IPS-20b (cell line): ENCODE measurements around the gene RIGI.

Experiments
- H3K27ac ChIP-seq: one replicate; pipeline ENCODE4 v1.5.1; 2013; ENCODE audit warnings: low read length
- H3K27me3 ChIP-seq: 2 replicates; pipeline ENCODE4 v1.6.1; 2013; ENCODE audit warnings: mild to moderate bottlenecking, low read length, inconsistent platforms; ENCODE audit not compliant: insufficient read depth
- H3K36me3 ChIP-seq: 2 replicates; pipeline ENCODE4 v1.6.1; 2013; ENCODE audit warnings: low read depth, mild to moderate bottlenecking, inconsistent platforms, low read length, moderate library complexity; ENCODE audit not compliant: insufficient read depth
- H3K4me1 ChIP-seq: 2 replicates; pipeline ENCODE4 v1.6.1; 2013; ENCODE audit warnings: mild to moderate bottlenecking, control low read depth, inconsistent platforms, low read length, moderate library complexity; ENCODE audit not compliant: insufficient read depth
- H3K4me3 ChIP-seq: 2 replicates; pipeline ENCODE4 v1.5.1; 2013; ENCODE audit warnings: mild to moderate bottlenecking, low read length, inconsistent platforms
- H3K9ac ChIP-seq: 2 replicates; pipeline ENCODE4 v1.6.1; 2013; ENCODE audit warnings: low read depth, mild to moderate bottlenecking, inconsistent platforms, low read length, moderate library complexity
- H3K9me3 ChIP-seq: 2 replicates; pipeline ENCODE4 v1.6.1; 2013; ENCODE audit warnings: mild to moderate bottlenecking, low read depth, low read length, inconsistent platforms; ENCODE audit not compliant: insufficient read depth

Gene RIGI

DNA sequence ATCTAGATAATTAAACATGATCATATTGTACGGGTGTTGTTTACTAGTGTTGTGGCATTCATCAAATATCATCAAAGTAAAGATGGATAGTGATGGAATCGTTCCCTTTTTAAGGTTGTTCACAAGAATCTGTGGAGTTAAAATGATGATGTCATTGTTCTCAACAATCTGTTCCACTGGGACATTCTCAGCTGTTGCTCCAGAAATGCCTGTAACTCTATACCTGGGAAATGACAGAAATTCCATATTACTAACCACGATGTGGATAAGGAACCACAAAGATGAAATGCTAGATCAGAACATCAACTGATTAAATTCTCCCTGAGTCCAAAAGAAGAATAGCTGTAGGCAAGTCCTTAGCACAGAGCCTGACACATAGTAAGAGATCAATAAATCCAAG, 38.0 kb downstream of the RIGI start:
- Histone ChIP-seq H3K9me3 (no peaks in the 10 kb centered on the region), H3K36me3 (peaks cover 40% of the 10 kb centered on the region)

DNA sequence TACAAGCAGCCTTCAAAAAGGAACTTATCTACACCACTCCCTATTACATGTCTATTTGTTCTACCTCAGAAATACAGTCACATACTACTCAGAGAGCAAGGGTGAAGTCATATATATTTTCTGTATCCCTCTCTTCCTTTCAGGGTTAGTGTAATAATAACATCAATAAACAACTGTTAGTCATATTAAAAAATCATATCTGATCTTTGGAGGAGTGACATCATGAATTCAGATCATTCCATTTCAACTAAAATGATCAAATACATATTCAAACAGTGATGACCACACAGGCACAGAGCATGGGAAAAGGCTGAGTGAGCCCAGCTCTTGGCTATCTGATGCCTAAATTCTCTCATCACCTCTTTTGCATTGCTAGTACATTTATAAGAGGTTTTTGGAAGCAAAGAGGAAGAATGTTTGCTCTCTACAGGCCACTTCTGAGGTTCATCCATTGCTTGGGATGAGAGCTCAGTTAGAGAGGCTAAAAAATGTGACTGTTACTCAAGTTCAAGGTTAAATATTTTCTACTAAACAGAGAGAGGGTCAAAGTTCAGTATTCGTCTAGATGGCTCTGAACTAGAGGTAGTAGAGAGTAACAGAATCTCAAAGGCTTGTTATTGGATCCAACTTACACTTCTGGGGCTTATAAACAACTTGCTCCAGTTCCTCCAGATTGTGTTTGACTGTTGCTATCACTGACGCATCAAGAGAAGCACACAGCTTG, 39.0 kb downstream of the RIGI start:
- Histone ChIP-seq H3K36me3 (peaks cover 44% of the 10 kb centered on the region), H3K27ac (no peak overlapping the region)

More for the DNA sequence above, 38.0 kb downstream of the RIGI start:
- Histone ChIP-seq H3K4me3 (no peak overlapping the region), H3K9ac (no peak overlapping the region), H3K27ac (no peak overlapping the region), H3K27me3 (no peaks in the 10 kb centered on the region), H3K4me1 (no peaks in the 10 kb centered on the region)

DNA sequence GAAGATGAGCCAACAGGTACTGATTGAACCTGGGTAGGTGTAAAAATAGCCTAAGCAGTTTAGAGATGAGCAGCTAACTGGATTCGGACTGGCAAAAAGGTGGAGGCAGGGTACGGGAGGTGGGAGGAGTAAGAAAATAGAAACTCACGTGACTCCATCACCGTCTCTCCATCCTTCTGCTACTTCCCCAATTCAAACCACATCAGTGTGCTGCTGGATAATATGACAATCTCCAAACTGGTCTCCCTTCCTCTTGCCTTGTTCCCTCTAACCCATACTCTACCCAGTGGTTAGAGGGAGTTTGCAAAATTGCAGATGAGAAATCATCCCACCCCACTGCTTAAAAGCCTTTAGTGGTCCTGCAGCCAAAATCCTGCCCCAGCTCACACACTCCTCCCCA, 42.7 kb downstream of the RIGI start:
- H3K36me3 ChIP-seq: peaks cover 45% of the 10 kb centered on the region
- no peaks in the 10 kb centered on the region for H3K27me3 ChIP-seq
- no peaks in the 10 kb centered on the region for H3K4me1 ChIP-seq
- H3K9ac ChIP-seq: no peak overlapping the region
- no peak overlapping the region for H3K27ac ChIP-seq
- no peaks in the 10 kb centered on the region for H3K9me3 ChIP-seq
- H3K4me3 ChIP-seq: no peak overlapping the region

More for the DNA sequence above, 39.0 kb downstream of the RIGI start:
- no peak overlapping the region for H3K9ac ChIP-seq
- H3K4me3 ChIP-seq: no peak overlapping the region
- no peaks in the 10 kb centered on the region for H3K4me1 ChIP-seq
- no peaks in the 10 kb centered on the region for H3K27me3 ChIP-seq
- no peaks in the 10 kb centered on the region for H3K9me3 ChIP-seq
